Brain pericyte (primary cell): Measurements from ENCODE around the gene DCAF12.
"Not testable (repeated sequence)": the region's sequence is repeated elsewhere in the genome, so short reads cannot be mapped to it uniquely, and the experiment has no call there.

ENCODE experiments used
- DNase-seq: peaks from one replicate; pipeline ENCODE4 v3.0.0-alpha.2; 2012; ENCODE audit warnings: low read depth, low spot score

DCAF12 gene

DNA sequence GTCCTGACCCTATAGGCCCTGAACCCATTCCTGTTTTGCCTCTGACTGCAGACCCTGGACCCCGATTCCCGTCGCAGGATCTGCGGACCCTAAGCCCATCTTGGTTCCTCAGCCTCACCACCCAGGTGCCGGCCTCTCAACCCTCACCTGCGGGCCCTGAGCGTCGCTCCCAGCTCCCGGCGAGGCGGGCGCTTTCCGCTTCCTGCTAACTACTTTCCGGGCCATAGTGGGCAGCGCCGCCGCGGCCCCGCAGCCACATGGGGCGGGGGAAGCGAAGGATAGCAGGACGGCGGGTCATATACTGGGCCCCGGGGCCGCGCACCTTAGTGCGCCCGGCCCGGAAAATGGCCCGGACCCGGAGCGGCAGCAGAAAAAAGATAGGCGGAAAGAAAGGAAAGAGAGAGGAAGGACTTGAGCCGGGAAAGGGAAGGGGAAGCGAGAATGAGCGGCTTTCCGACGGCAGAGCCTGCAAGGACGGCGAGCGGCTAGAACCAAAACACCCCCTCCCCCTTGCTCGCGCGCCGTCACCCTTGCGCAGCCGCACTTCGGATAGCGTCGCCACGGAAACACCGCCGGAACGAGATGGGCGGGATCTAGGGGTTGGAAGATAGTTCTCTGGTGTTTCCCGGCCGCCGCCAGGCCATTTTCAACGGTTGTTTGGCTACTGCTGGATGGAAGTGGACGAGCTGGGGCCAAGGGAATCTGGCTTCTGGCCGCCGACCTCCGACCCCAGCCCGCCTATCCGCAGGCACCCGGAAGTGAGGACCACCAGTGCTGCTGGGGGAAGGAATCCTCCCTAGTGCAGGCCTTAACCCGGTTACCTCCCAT lies at the start of gene DCAF12:
Gene DCAF12, minus strand, starts transcription at position 492 of the 828 bp plus-strand sequence. Its CDS starts 267 bp downstream, at position 225.
- DNase-seq = peak; percentile 86

- no peak for DNase-seq
These were observed 49.6 kb upstream of the DCAF12 start for GRCh38 chr9:34176089-34176488.

DNA sequence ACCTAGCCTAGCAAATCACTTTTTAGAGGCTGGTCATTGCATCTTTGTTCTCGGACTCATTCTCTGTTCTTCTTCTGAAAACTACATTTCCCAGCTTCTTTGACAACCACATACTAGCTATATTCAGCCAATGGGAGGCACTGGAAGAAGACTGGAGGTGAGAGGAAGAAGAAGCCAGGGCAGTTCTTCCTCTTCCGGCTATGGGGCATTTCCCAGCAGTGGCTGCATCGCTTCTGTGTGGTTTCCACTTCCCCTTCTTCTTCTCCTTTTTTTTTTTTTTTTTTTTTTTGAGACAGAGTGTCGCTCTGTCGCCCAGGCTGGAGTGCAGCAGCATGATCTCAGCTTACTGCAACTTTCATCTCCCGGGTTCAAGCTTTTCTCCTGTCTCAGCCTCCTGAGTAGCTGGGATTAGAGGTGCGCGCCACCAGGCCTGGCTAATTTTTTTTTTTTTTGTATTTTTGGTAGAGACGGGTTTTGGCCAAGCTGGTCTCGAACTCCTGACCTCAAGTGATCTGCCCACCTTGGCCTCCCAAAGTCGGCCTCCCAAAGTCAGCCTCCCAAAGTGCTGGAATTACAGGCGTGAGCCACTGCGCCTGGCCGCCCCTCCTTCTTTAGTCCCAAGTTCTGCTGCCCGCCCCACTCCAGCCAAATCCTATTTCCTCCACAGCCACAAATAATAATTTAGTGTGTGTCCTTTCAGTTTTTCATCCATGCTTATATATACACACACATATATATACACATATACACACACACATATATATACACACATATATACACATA lies 45.4 kb upstream of the DCAF12 start:
- no peak for DNase-seq

DNA sequence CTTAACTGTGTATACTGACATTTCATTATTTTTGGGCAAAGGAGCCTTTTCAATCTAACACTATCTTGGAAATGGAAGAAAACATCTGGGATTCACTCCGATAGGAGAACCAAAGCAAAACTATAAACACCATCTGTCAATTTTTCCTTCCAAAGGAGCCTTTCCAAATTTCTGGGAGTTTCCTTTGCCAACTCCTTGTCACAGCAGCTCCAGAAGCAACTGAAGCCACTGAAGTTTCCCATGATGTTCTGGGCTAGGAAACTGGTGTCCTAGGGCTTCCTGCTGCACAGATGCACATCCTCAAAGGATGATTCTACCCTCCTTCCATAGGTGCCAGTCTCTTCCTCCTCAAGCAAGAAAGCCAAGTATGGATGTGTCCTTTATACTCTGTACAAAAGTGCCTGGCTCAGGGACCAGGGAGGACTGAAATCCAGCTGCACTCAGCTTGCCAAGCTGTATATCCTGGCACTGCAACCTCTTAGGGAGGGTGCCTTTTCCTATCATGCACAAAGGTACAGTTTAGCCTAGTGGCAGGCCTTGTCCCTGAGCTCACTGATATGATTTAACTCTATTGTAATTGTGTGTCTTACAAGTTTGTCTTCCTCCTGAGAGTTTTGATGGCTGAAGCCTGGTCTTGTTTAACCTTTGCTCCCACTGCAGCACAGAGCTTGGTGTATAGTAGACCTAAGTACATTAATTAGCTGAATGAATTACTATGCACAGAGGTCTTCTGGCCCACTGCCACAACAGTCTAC lies 43.9 kb upstream of the DCAF12 start:
- no peak for DNase-seq

DNA sequence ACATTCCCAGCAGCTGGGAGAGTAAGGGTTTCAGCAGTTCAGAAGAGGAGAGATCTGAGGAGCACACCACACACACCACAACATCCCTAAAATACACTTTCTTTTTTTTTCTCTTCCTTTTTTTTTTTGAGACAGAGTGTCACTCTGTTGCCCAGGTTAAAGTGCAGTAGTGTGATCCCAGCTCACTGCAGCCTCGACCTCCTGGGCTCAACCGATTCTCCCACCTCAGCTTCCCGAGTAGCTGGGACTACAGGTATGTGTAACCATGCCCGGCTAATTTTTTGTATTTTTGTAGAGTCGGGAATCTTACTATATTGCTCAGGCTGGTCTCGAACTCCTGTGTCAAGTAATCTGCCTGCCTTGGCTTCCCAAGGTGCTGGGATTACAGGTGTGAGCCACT lies 42.6 kb upstream of the DCAF12 start:
- DNase-seq = no peak

DNA sequence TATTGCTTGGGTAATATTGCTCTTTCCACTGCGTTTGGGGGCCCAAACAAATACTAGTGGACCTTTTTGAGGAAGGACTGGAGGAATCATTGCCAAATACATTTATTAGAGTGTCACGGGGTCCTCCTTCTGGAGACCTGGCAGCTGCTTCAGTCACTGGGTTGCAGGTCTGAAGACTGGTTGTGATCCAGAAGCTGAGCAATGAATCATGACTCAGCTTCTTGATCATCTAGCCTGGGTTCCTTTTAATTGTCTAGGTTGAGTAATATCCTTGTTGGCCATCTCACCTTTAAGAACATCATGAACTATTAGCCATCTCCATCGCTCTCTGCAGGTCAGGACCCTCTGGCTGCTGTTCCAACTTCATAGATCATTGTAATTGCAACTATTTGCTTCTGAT lies 36.9 kb upstream of the DCAF12 start:
- DNase-seq = no peak

GRCh38 chr9:34158362-34158869 lies 31.9 kb upstream of the DCAF12 start:
- no peak for DNase-seq

- DNase-seq = no peak
These were observed 31.4 kb upstream of the DCAF12 start for GRCh38 chr9:34157898-34158297.

DNA sequence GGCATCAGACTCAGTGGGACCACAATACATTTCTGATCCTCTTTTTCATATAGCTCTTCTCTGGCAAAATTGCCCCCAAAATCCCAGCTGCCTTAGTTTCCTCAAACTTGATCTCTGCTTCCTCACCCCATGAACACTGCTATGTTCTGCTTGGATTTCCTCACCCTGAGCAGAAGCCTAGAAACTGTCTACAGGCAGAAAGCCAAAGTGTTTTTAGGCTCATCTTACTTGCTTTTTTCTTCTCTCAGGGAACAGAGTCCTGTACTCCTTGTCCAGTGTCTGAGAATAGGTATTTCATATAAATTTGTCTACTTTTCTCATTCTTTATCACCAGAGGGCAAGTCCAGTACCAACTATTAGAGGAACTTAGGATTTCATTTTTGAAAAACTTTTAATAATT lies 30.8 kb upstream of the DCAF12 start:
- no peak for DNase-seq

DNA sequence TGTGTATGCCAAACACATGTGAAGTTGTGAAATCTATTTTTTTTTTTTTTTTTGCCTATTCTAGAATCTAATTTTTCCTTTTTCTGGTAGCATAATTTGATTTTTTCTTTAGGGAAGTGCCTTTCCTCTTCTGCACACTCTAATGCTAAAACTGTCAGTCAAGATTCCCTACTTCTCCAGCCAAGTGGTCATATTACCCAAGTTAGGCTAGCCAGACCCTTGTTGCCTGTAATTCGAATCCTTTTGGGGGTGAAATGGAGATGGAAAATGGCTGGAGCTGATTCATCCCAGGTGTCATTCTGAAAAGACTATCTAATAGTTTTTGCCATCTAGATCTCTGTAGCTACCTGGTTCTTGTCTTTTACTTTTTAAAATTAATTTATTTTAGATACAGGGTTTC lies 27.6 kb upstream of the DCAF12 start:
- no peak for DNase-seq

GRCh38 chr9:34151398-34151797 lies 24.9 kb upstream of the DCAF12 start:
- no peak for DNase-seq

DNA sequence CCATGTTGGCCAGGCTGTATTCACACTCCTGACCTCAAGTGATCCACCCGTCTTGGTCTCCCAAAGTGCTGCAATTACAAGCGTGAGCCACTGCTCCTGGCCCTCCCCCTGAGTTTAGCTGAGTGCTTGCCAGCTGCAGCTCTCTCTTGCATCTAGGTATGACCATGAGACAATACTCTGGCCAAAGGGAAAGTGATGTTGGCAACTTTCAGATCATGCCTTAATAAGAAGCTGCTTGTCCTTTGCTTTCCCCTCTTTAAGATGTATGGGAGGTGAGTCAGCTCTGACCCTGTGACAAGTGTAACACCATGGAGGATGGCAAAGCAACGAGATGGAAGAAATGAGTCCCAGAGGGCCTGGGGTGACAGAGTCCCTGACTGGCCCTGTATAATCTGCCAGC lies 18.7 kb upstream of the DCAF12 start:
- DNase-seq = no peak

GRCh38 chr9:34143116-34143515 lies 16.6 kb upstream of the DCAF12 start:
- no peak for DNase-seq

DNA sequence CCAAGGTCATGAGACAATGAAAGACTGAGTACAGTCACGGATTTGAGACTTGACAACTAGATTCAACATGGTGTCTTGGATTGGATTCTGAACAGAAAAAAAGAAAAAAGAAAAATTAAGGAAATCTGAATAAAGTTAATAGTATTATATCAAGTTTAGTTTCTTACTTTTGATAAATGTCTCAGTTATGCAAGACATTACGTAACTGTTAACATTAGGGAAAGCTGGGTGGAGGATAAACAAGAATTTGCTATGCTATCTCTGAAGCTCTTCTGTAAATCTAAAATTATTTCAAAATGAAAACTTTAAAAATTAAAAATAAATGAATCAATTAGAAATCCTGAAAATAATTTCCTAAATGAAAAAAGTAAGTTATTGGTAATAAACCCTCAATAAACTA lies 14.4 kb upstream of the DCAF12 start:
- DNase-seq = no peak

- peak; percentile 22 for DNase-seq
These were observed 13.1 kb upstream of the DCAF12 start for GRCh38 chr9:34139477-34140146.

DNA sequence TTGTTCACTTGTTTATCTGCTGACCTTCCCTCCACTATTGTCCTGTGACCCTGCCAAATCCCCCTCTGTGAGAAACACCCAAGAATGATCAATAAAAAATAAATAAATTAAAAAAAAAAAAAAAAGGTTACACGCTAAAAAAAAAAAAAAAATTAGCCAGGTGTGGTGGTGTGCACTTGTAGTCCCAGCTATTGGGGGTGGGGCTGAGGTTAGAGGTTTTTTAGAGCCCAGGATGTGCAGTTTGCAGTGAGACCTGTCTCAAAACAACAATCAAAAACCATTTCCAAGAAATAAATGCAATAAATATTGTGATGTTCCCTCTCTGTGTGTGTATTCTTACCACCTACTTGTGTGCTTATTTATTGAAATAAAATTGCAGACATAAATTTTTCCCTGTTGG lies 12.1 kb upstream of the DCAF12 start:
- DNase-seq = not testable (repeated sequence)

DNA sequence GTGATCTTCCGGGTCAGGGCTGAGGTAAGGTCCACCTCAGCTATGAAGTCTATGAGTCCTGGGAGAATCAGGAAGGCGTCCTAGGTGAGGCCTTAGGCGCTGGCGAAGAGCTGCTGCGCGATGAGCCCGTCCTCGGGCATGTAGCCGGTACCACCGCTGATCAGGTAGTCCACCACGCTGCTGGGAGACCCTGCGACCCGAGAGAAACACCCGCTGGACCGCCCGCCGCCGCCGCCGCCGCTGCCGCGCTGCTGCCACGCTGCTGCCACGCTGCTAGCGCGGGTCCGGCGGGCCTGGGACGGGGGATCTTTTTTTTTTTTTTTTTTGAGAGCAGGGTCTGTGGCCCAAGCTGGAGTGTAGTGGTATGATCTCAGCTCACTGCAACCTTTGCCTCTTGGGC lies 8.0 kb upstream of the DCAF12 start:
- no peak for DNase-seq

DNA sequence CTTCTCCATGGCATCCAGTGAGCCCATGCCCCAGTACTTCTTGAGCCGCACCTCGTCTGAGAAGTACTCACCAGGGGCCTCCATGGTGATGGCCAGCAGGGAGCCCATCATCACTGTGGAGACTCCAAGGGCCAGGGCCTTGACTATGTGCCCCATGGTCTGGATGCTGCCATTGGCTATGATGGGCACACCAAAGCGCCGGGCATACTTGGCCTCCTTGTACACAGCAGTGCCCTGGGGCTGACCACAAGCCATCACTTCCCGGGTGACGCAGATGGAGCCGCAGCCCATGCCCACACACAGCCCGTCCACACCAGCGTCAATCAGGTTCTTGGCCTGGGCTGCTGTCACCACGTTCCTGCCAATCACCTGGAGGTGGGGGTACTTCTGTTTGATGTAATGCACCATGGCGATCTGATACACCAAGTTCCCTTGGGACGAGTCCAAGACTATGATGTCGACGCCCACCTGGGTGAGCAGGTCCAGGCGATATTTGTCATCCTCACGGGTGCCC lies 7.0 kb upstream of the DCAF12 start:
- DNase-seq = no peak

DNA sequence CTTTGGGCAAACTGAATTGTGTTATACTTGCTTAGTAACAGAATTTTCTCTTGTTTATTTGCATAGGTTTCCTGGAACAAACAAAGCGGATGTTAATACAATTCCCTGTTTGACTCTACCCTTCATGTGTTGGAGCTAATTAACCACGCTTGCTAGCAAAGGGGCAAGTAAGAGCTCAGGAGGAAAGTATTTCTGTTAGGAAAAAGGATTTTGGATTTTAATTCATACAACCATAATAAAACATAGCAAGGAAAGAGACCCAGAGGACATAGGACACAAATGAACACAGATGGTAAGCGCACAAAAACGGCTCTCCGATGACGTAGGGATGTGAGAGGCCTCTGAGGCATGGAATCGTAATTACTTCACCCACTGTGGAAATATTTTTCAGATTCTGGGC lies 5.1 kb upstream of the DCAF12 start:
- DNase-seq = no peak

DNA sequence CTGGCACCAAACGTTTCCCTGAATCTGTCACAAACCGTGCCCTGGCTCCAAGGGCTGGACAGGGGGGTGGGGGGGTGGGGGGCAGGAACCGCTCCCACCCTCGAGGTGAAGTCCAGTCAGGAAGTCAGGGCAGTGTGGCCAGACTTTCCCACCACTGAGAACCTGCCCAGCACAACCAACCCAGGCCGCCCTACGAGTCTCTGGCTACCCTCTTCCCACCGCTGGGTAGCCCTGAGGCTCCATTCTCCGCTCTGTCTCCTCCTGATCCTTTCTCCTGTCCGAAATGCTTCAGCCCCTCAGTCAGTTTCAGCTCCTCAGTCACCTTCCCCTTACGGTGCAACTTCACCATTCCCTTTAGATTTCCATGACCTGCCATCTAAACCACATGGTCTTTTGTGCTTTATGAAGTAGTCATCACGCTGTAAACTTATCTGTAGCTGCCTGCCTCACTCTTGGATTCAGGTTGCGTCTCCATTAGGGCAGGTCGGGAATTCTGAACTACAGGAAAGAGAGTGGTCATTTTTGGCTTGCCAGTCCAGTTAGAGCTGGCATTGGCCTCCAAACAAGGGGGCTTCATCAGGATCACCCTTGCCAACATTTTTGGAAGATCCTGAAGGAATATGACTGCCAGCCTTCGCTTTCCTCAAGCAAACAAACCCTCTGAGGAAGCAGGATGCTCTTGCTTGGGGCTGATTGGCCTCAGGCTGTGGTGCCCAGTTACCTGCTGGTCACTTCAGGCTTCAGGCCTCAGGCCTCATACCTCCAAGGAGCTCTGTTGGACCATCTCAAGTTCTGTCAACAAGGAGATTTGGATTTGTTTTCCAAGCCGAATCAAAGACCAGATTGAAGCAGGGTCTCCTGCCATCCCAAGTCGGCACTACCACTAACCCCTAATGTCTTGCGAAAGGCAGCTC lies 794 bp upstream of the DCAF12 start:
- no peak for DNase-seq
